GM19395 (cell line): ENCODE results near the gene APBB1.
A peak's percentile ranks its signal among the peaks of the same experiment; 100 is the strongest.

Experiments used
- ATAC-seq: cut with Tn5 transposase; IDR thresholded peaks from one replicate; pipeline ENCODE4 v1.9.1; 2021; ENCODE audit warnings: mild to moderate bottlenecking, moderate library complexity; ENCODE audit not compliant: unreplicated experiment

The APBB1 gene

GRCh38 chr11:6417907-6418556 lies 862 bp downstream of the APBB1 start:
- no peak for ATAC-seq

GRCh38 chr11:6415797-6416196 lies 3.1 kb downstream of the APBB1 start:
- no peak for ATAC-seq

GRCh38 chr11:6414874-6415328 lies 4.0 kb downstream of the APBB1 start:
- no peak for ATAC-seq

GRCh38 chr11:6413791-6414201 lies 5.1 kb downstream of the APBB1 start:
- ATAC-seq, result no peak

- no peak for ATAC-seq
These were observed 7.3 kb downstream of the APBB1 start for GRCh38 chr11:6411594-6412031.

- no peak for ATAC-seq
These were observed 8.0 kb downstream of the APBB1 start for GRCh38 chr11:6410695-6411430.

GRCh38 chr11:6406370-6406769 lies 12.5 kb downstream of the APBB1 start:
- ATAC-seq, result no peak

GRCh38 chr11:6405846-6406245 lies 13.0 kb downstream of the APBB1 start:
- no peak for ATAC-seq

GRCh38 chr11:6405052-6405667 lies 13.7 kb downstream of the APBB1 start:
- no peak for ATAC-seq

- no peak for ATAC-seq
These were observed 14.4 kb downstream of the APBB1 start for GRCh38 chr11:6404342-6405051.

- ATAC-seq, result no peak
These were observed 15.4 kb downstream of the APBB1 start for GRCh38 chr11:6403539-6403938.

- ATAC-seq, result peak; percentile 98
These were observed 16.3 kb downstream of the APBB1 start for GRCh38 chr11:6402561-6402981.

GRCh38 chr11:6402061-6402470 lies 16.8 kb downstream of the APBB1 start:
- peak; percentile 53 for ATAC-seq

GRCh38 chr11:6401464-6401863 lies 17.4 kb downstream of the APBB1 start:
- ATAC-seq, result no peak

- ATAC-seq, result no peak
These were observed 18.2 kb downstream of the APBB1 start for GRCh38 chr11:6400431-6401345.

GRCh38 chr11:6397636-6398035 lies 21.3 kb downstream of the APBB1 start:
- no peak for ATAC-seq

GRCh38 chr11:6397156-6397555 lies 21.7 kb downstream of the APBB1 start:
- no peak for ATAC-seq

GRCh38 chr11:6395470-6396060 lies 23.3 kb downstream of the APBB1 start:
- no peak for ATAC-seq

GRCh38 chr11:6393989-6394670 lies 24.8 kb downstream of the APBB1 start:
- no peak for ATAC-seq
